ENCODE data around the gene ELFN2.

The ELFN2 gene

DNA sequence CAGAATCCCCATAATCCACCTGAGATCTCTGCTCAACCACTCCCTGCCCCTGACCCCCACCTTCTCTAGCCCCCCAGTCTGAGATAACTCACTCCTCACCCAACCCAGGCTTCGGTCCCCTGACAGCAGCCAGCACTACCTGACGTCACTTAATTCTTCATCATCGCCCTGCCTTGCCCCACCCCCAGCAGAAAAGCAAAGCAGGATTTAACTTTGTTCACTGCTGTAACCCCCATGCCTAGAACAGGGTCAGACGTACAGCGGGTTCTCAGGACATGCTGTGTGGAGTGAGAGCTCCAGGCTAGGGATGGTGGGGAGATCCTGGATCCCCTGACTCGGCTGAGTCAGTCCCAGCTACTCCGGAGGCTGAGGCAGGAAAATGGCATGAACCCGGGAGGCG lies 45.8 kb downstream of the ELFN2 start:
- DNase-seq (ENCODE audit: low read depth), result no peak

DNA sequence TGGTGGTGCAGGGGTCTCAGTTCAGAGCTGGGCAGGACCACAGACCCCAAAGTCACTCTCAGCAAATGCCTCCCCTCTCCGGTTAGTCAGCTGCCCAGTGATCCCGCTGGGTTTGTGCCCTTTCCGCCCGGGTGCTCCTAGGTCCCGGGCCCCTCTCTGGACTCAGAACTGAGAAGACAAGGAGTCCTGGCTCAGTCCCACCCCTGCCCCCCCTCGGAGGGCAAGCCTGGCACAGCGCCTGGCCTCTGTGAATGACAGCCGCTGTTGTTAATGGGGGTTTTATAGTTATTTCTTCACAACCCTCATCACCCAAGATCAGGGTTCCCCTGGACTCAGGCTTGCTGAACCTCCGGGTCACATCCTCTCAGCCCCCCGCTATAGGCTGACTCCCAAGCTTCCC lies 47.6 kb downstream of the ELFN2 start:
- no peak for DNase-seq (ENCODE audit: low read depth)

GRCh38 chr22:37379085-37379484 lies 48.2 kb downstream of the ELFN2 start:
- no peak for DNase-seq (ENCODE audit: low read depth)

DNA sequence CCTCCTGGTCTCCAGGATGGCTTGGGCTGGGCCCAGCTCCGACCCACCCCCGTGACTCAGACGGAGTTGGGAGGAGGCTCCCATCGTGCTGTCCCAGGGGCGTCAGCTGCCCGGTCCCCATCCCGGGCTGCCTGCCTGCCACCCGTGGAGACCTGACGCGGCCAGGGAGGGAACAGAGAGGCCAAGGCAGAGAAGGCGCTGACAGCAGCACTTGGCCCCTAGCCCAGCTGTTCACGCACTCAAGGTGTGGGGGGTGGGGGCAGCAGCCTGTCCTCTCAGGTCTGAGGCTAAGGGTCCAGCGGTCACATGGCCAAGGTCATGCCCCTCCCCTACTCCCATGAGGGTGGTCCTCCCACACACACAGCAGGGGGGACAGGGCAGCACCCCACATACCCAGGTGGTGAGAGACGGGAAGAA lies 48.6 kb downstream of the ELFN2 start:
- DNase-seq (ENCODE audit: low read depth), result no peak

DNA sequence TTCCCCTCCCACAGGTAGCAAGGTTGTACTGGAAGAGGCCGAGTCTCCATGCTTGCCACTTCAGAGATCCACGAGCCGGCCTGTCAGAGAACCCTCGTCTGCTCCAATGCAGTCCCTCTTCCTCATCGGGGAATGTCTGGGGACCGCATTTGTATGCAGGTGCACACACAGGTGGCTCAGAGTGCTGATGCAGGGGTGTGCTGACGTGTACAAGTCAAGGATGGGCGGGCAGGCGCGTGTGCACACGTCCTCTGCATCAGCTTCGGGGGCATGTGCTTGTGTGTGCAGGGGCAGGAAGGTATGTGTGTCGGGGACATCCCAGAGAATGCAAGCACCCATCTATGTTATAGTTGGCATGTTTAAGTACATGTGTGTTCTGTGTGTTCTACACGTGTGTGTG lies 49.4 kb downstream of the ELFN2 start:
- DNase-seq (ENCODE audit: low read depth), result no peak

GRCh38 chr22:37377138-37377537 lies 50.1 kb downstream of the ELFN2 start:
- no peak for DNase-seq (ENCODE audit: low read depth)

DNA sequence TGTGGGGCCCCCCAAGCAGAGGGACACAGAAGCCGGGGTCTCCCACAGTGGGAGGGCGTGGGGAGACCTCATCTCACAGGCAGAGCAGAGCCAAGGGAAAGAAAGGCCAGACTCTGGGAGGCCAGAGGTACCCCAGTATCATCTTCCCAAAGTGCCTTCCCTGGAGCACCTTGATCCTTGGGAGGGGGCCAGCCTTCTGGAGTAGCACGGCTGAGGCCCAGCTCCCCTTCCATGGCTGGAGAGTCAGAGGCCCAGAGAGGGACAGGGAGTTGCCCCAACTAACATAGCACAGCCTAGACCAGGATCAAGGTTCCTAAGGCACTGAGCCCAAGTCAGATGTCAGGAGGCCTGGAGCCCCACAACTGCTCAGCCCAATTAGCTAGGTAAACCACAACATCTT lies 50.6 kb downstream of the ELFN2 start:
- DNase-seq (ENCODE audit: low read depth), result no peak

DNA sequence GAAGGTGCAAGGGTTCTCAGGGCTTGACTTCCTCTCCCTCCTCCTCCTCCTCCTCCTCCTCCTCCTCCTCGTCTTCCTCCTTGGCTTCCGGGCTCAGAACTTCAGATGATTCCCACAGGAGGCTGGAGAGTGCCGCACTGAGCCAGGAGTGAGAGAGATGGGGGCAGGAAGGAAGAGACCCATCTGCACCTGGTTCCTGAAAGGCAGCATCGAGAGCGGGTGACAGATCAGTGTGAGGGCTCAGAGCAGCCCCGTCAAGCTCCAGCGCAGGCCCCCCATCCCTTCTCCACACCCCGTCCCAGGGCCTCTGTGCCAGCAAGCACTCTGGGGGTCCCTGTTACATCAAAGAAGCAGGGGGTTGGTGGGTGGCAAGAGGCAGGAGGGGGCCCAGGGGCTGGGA lies 51.5 kb downstream of the ELFN2 start:
- DNase-seq (ENCODE audit: low read depth), result no peak

GRCh38 chr22:37374571-37374970 lies 52.7 kb downstream of the ELFN2 start:
- DNase-seq (ENCODE audit: low read depth), result no peak

DNA sequence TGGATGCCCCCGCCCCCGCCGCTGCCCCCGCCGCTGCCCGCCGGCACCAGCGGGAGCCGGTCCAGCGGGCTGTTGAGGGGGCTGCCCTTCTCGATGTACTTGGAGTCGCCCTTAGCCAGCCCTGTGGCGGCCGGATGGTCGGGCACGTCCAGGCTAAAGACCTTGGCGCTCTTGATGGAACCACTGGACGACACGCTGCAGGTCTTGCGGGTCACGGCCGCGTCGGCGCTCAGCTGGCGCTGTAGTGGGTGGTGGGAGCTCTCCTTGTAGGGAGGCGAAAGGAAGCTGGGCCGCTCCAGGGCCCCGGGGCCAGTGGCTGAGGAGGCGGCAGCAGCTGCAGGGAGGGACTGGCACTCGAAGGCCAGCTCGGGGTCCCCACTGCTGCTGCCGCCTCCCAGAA lies 53.8 kb downstream of the ELFN2 start:
- DNase-seq (ENCODE audit: low read depth), result no peak

GRCh38 chr22:37371911-37372310 lies 55.4 kb downstream of the ELFN2 start:
- no peak for DNase-seq (ENCODE audit: low read depth)

- DNase-seq (ENCODE audit: low read depth), result no peak
Measured at GRCh38 chr22:37371491-37371890, 55.8 kb downstream of the ELFN2 start.

- DNase-seq (ENCODE audit: low read depth), result no peak
Measured at GRCh38 chr22:37370306-37370979, 56.8 kb downstream of the ELFN2 start.

GRCh38 chr22:37369483-37369882 lies 57.8 kb downstream of the ELFN2 start:
- no peak for DNase-seq (ENCODE audit: low read depth)

DNA sequence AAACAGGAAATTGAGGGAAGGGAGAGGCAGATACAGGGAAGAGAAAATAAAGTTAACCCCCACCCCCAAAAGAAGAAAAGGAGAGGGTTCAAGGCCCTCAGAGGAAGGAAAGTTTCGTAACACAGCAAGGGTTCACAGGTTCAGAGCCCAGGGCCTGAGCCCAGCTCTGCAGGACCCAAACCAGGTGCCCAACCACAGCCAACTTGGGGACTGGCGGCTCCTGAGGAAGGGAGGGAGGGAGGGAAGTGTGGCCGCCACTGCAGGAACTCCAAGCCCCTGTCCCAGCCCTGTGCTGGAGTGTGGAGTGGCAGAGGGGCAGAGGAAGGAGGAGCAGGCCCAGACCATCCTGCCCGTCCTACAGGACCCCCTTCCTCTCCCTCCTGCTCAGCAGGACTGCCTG lies 59.2 kb downstream of the ELFN2 start:
- DNase-seq (ENCODE audit: low read depth), result no peak

DNA sequence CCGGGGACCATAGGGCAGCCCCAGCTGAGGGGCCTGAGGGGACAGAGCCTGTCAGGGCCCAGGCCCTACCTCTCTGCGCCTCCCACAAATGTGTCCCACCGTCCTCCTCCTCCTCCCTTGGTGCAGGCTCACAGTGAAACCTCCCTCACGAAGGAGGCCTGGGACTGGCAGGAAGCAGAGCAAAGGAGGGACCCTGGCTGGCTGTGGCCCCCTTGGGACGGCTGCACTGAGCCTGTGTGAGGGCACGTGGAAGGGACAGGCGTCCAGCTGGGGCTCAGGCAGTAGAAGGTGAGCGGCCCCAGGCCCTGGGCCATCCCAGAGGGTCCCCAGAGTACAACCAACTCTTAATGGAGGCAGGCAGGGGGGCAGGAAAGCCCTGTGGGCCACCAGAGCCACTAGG lies 60.7 kb downstream of the ELFN2 start:
- no peak for DNase-seq (ENCODE audit: low read depth)

- DNase-seq (ENCODE audit: low read depth), result no peak
Measured at GRCh38 chr22:37365950-37366349, 61.3 kb downstream of the ELFN2 start.

GRCh38 chr22:37363261-37363992 lies 63.9 kb downstream of the ELFN2 start:
- DNase-seq (ENCODE audit: low read depth), result no peak

GRCh38 chr22:37362621-37363020 lies 64.7 kb downstream of the ELFN2 start:
- DNase-seq (ENCODE audit: low read depth), result no peak

DNA sequence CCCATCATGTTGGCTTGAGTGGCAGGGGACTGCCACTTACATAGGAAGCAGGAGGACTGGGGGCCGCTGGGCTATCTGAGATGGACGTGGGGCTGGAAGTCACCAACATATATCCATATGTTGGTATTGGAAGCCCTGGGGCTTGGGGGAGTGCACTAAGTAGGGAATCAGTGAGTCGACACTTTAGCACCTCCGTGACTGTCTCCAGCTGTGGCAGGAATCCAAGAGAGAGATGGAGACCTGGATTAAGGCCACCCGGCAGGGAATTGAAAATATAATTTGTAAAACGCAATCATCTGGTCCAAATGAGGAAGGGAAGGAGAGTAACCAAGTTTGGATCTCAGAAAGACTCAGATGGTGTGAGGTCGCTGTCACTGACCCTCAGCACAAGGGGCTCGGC lies 68.4 kb downstream of the ELFN2 start:
- no peak for DNase-seq (ENCODE audit: low read depth)

- no peak for DNase-seq (ENCODE audit: low read depth)
Measured at GRCh38 chr22:37358386-37358785, 68.9 kb downstream of the ELFN2 start.

DNA sequence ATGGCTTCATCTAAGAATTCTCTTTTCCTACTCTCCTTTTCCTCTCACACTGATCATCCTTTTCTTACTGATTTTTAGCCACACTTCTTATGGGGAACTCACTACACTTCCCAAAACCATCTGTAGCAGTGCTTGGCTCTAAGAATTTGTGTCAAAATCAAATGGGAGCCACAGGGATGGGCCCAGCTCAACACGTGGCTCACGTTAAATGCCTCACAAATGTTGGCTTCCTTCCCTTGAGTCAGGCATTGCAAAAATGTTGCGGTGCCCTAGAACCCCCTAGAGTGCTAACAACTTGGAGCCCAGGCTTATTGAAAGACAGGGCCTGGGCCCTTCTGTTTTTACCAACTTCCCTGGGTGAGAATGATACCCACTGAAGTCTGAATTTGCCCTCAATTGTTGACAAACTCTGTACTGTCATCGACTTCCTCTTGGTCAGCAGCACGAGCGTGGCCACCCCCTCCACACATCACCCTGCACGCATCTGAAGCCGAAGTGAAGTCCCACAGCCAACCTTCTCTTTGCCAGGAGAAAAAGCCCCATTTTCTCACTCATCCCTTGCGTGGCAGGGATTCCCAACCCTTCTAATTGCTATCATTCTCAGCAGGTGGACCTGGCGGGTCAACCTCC lies 69.7 kb downstream of the ELFN2 start:
- no peak for DNase-seq (ENCODE audit: low read depth)

- DNase-seq (ENCODE audit: low read depth), result no peak
Measured at GRCh38 chr22:37356922-37357321, 70.4 kb downstream of the ELFN2 start.

- DNase-seq (ENCODE audit: low read depth), result no peak
Measured at GRCh38 chr22:37355174-37355573, 72.1 kb downstream of the ELFN2 start.
